Stimulated activated CD4-positive, alpha-beta T cell treated with anti-CD3 and anti-CD28 coated beads, Interleukin-2, amount 100 ng/mL, for 24 hours (primary cell): ENCODE results near the gene FHOD3.

Experiments
- DNase-seq, 2 donors: peaks; one replicate each; pipeline ENCODE4 v3.0.0-alpha.2; 2020

The FHOD3 gene

GRCh38 chr18:36323421-36323820 is 25.9 kb downstream of the FHOD3 start:
- DNase-seq: no peak

GRCh38 chr18:36325846-36326245 is 28.3 kb downstream of the FHOD3 start:
- DNase-seq: no peak

GRCh38 chr18:36326771-36327170 is 29.3 kb downstream of the FHOD3 start:
- DNase-seq: no peak

GRCh38 chr18:36327352-36328316 is 30.1 kb downstream of the FHOD3 start:
- no peak for DNase-seq

- DNase-seq: no peak
These were observed 30.9 kb downstream of the FHOD3 start for GRCh38 chr18:36328385-36328858.

- DNase-seq: no peak
These were observed 31.4 kb downstream of the FHOD3 start for GRCh38 chr18:36328916-36329315.

- no peak for DNase-seq
These were observed 32.3 kb downstream of the FHOD3 start for GRCh38 chr18:36329684-36330434.

GRCh38 chr18:36330435-36331052 is 33.0 kb downstream of the FHOD3 start:
- DNase-seq: no peak

GRCh38 chr18:36331521-36331971 is 34.0 kb downstream of the FHOD3 start:
- no peak for DNase-seq

- DNase-seq: no peak
These were observed 35.9 kb downstream of the FHOD3 start for GRCh38 chr18:36333414-36333813.

- DNase-seq: no peak
These were observed 37.3 kb downstream of the FHOD3 start for GRCh38 chr18:36334798-36335197.

- DNase-seq: no peak
These were observed 38.2 kb downstream of the FHOD3 start for GRCh38 chr18:36335476-36336279.

- DNase-seq: no peak
These were observed 40.3 kb downstream of the FHOD3 start for GRCh38 chr18:36337679-36338402.

- DNase-seq: no peak
These were observed 41.0 kb downstream of the FHOD3 start for GRCh38 chr18:36338403-36338933.

- DNase-seq: no peak
These were observed 42.7 kb downstream of the FHOD3 start for GRCh38 chr18:36340246-36340645.

GRCh38 chr18:36341944-36342343 is 44.4 kb downstream of the FHOD3 start:
- no peak for DNase-seq

- DNase-seq: no peak
These were observed 50.8 kb downstream of the FHOD3 start for GRCh38 chr18:36348331-36348730.

GRCh38 chr18:36348971-36349417 is 51.5 kb downstream of the FHOD3 start:
- no peak for DNase-seq

GRCh38 chr18:36349552-36349951 is 52.0 kb downstream of the FHOD3 start:
- DNase-seq: no peak

GRCh38 chr18:36350251-36350651 is 52.7 kb downstream of the FHOD3 start:
- DNase-seq: no peak

- no peak for DNase-seq
These were observed 53.4 kb downstream of the FHOD3 start for GRCh38 chr18:36350839-36351469.
